ENCODE measurements around the gene SLC35B2.

The SLC35B2 gene

DNA sequence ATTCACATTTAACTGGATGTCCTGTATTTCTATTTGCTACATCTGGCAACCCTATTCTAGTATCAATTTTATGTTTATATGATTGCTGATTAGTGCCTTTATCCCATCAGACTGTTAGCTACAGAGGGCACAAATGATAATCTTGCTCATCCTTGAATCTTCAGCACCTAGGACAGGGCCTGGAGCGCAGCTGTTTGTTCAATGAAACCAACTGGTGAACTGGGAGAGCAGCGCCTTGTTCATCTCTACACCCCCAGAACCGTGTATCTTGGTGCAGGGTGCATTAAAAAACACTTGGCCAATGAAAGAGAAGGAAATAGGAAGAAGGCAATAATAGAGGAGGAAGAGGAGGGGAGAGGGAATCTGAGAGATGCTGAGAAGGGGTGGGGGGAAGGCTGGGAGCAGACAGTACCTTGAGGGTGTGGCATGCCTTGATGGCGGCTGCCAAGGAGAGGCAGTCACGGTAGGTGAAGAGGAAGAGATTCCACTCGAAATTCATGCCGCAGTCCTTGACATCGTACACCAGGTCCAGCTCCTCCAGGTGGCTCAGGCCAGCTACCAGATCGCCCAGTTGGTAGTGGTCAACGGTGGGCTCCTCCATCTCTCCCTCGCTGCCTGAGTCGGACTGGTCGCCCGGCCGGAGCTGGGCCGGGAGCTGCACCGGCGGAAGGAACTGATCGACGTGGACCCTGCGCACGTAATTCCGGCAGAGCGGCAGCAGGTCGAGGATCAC, 28.4 kb upstream of the SLC35B2 start:
- DNase-seq = peak; percentile 38

DNA sequence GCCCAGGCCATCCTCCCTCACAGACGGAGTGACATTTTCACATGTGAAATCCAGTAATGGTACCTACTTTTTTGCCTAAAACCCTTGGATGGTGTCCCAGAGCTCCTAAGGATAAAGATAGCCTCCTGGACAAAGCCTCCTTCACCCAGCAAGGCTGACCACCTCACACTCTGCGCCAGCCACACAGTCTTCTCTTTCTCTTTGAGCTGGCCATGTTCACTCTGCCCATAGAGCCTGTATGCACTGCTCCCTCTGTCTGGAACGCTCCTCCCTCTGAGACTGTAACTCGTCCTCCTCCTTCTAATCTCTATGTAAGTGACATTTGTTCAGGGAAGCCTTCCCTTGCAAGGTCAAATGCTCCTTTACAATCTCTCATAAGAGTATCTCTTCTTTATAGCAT, 27.5 kb upstream of the SLC35B2 start:
- no peak for DNase-seq

DNA sequence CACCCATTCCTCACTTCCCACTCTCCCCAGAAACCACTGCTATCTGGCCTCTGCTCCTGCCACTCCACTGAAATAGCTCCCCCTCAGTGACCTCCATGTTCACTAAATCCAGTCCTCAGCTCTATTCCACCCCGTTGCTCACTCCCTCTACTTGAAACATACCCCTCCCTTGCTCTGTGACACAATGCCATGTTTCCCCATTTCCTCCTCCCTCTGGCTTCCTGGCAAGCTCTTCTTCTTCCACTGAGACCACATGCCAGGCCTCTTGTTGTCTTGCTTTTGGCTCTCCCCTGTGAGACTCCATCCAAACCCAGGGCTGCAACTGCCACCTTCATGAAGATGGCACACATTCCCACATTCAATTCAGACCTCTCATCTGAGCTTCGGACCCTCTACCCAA, 26.8 kb upstream of the SLC35B2 start:
- no peak for DNase-seq

DNA sequence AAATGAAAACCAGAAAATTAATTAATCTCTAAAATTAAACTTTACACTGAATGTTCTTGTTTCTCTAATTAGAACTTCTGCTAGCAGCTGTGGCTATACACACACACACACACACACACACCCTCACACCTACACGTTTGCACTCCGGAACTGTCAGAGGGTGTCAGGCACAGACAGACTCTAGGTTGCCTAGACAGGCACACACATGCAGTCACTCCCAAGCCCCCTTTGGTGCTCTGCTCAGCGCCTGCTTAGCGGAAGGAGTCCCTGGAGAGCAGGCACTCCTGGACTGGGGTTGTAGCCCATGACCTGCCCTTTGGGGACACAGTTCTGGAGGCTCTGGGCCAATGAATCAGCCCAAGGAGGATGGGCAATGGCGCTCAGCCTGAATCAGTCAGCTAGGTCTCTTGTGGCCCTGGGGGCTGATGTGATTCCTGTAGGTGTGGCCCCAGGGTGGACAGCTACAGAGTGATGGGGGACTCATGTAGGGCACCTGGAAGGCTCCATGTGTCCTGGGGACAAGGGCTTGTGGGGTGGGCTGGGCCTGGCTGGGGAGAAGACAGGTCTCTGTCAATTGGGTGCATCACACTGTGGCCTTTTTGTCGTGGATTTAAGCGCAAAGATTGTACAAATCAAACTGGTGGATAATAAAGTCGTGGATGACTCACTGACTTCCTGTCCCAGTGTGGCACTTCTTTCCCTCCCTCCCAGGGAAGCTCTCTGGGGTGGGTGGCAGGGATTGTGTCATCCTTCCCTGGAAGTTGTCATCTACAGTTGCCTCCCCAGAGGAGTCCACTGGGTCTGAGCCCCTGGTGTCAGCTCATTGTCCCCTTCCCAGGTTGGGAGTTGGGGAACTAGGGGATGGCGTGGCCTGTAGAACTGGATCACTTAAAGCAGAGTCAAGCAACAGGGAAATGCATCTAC, 21.7 kb upstream of the SLC35B2 start:
- DNase-seq = no peak

DNA sequence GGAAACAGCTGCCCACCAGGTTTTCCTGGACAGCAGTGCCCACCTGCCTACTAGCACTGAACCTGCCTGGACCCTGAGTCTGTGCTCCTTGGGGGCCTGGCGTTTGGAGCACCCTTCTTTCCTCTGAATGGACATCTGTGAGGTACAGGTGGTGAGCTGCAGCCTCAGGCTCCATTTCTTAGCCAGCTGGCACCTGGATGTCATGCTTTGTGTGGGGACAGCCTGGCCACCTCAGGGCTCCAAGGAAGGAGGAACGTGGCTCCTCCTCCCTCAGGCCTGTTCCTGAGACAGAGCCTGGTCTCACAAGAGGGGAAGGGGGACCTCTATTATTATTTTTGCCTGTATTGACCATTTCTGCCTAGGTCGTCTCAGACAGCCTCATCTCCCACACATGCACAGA, 21.0 kb upstream of the SLC35B2 start:
- DNase-seq = no peak

DNA sequence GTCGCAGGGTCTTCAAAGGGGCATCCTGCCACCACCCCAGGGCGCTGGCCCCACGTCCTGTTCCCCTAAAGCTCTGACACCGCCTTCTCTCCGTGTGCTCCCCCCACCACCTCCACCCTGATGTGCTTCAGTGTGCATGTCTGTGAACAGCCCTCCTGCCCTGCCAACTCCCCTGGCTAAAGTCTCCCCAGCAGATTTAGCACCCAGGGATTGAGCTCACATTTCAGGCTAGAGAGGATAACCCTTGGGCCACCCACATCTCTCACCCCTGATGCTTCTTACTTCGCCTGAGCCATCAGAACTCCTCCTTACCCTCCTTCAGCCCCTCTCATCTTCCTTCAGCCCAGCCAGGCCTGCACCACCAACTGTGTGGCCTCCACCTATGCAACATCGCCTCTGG, 20.4 kb upstream of the SLC35B2 start:
- DNase-seq = no peak

DNA sequence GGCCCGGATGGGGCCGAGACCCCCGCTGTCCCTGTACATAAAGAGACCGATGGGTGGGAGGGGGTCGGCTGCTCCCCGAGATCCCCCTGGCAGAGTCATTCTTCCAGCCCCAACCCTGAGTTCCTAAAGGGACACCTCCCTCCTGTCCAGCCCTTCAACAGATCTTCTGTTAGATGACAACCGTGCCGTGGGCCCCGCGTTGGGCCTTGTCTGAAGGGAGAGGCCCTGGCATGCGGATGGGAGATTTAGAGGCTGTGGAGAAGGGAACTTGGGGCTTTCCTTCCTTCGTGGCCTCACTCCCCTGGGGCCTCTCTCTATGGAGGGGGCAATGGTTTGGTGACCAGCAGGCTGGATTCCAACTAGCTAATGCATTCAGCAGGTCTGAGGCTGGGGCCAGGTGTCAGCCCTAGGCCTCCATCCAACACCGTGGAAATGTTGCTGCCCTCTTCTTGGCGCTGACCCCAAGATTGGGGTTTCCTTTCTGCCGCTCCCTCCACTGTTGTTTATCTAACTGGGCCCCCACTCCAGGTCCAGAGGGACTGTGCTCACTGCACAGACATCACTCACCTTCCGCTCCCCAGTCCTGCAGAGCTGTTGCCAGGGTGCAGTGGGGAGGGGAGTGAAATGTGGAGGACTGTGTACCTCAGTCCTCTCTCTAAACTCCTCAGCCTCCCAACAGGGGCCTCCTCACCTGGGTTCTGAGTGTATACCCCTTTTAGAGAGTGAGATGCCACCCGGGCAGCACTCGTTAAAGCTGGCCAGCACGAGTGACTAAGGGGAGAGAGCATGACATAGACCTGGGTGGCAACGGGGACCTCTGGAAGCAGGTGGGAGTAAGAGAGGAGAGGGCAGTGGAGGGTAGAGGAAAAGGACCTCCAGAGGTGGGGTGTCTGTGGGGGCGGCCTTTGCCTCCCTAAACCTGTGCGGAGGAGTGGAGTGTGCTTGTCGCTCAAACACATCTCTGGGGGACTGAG, 19.6 kb upstream of the SLC35B2 start:
- no peak for DNase-seq

DNA sequence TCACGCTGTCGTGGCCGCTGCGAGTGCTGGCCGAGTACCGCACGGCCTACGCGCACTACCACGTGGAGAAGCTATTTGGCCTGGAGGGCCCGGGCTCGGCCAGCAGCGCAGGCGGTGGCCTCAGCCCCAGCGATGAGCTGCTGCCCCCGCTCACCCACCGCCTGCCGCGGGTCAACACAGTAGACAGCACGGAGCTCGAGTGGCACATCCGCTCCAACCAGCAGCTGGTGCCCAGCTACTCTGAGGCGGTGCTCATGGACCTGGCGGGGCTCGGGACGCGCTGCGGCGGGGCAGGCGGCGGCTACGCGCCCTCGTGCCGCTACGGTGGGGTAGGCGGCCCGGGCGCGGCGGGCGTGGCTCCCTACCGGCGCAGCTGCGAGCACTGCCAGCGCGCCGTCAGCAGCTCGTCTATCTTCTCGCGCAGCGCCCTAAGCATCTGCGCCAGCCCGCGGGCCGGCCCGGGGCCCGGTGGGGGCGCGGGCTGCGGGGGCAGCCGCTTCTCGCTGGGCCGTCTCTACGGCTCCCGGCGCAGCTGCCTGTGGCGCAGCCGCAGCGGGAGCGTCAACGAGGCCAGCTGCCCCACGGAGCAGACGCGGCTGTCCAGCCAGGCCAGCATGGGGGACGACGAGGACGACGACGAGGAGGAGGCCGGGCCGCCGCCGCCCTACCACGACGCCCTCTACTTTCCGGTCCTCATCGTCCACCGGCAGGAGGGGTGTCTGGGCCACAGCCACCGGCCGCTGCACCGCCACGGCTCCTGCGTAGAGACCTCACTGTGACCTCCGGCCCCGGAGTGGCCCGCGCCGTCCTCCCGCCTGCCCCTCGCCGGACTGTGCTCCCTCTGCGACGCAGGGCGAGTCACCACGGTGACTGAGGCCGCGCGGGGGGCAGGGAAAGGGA, 18.7 kb upstream of the SLC35B2 start:
- peak; percentile 30 for DNase-seq

DNA sequence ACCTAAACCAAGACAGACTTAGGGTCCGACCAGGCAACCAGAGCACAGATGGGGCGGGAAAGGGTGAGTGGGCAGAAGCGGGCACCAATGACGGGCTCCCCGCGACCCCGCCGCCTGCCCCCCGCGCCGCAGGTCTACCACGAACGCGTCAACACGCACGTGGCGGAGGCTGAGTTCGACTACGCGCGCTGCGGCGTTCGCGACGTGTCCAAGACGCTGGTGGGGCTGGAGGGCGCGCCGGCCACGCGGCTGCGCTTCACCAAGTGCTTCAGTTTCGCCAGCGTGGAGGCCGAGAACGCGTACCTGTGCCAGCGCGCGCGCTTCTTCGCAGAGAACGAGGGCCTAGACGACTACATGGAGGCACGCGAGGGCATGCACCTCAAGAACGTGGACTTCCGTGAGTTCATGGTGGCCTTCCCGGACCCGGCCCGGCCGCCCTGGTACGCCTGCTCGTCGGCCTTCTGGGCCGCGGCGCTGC, 18.0 kb upstream of the SLC35B2 start:
- no peak for DNase-seq

DNA sequence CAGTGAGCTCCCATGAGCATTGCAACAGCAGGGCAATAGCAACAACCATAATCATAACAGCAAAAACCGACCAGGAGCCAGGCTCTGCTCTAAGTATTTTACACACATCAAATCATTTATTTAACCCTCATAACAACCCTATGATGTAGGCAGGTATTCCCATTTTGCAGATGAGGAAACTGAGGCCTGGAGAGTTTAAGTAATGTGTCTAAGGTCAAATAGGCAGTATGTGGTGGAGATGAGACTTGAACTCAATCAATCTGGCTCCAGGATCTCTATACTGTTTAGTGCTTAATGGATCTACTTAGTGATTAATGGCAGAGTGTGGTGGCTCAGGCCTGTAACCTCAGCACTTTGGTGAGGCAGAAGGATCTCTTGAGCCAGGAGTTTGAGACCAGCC, 16.3 kb upstream of the SLC35B2 start:
- no peak for DNase-seq

DNA sequence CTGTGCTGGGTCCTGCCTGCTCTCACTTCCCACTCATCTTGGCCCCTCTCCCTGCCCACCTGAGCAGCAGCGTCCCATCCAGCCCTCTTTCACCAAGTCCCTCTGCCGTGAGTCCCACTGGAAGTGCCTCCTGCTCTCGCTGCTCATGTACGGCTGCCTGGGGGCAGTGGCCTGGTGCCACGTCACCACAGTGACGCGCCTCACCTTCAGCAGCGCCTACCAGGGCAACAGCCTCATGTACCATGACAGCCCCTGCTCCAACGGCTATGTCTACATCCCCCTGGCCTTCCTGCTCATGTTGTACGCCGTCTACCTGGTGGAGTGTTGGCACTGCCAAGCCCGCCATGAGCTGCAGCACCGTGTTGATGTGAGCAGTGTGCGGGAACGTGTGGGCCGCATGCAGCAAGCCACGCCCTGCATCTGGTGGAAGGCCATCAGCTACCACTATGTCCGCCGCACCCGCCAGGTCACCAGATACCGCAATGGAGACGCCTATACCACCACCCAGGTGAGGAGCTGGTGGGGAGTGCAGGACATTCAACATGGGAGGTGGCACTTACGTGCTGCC, 15.8 kb upstream of the SLC35B2 start:
- DNase-seq = no peak

DNA sequence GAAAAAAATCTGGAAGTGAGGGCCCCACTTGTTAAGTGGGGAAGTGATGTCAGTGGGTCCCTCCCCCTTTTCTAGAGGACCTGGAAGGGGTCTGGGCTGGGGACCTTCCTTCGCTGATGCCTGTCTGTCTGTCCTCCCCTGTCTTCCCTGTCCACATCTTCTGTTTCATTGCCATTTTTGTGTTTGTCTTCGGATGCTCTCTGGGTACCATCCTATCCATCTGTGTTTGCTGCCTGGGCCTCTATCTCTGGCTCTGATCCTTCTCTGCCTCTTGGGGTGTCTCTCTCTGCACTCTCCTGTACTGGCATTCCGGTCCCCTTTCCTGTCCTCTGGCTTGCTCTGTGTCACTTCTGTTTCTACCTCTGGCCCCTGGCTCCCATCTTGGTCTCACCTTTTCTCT, 15.2 kb upstream of the SLC35B2 start:
- no peak for DNase-seq

DNA sequence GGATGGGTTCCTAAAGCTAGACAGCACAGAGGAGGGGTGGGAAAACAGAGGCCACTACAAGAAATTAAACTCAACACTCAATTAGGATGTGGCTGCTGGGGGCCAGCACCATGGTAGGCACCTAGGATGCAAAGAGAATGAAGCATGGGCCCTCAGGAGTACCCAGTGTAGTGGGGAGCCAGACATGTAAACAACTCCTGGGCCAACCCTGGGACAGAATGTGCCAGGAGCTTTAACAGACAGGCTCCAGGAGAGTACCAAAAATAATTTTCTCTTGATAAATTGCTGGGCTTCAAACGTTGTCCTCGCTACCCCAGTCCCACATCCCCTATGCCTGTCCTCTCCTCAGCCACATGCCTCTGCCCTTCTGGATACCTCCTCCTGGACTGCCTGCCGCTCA, 14.6 kb upstream of the SLC35B2 start:
- DNase-seq = no peak

DNA sequence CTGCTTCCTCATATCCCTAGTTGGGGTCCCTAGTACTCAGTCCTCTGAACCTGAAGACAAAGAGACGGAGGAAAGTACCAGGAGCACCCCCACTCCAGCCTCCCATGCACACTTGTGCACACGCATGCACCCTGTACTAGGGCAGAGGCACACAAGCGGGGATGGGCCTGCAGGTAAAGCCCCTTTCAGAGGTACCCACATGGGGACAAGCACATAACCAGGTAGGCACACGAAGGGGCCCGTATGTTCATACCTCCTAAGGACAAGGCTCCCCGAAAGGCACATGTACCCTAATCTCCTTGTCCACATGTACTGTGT, 14.0 kb upstream of the SLC35B2 start:
- DNase-seq = no peak

DNA sequence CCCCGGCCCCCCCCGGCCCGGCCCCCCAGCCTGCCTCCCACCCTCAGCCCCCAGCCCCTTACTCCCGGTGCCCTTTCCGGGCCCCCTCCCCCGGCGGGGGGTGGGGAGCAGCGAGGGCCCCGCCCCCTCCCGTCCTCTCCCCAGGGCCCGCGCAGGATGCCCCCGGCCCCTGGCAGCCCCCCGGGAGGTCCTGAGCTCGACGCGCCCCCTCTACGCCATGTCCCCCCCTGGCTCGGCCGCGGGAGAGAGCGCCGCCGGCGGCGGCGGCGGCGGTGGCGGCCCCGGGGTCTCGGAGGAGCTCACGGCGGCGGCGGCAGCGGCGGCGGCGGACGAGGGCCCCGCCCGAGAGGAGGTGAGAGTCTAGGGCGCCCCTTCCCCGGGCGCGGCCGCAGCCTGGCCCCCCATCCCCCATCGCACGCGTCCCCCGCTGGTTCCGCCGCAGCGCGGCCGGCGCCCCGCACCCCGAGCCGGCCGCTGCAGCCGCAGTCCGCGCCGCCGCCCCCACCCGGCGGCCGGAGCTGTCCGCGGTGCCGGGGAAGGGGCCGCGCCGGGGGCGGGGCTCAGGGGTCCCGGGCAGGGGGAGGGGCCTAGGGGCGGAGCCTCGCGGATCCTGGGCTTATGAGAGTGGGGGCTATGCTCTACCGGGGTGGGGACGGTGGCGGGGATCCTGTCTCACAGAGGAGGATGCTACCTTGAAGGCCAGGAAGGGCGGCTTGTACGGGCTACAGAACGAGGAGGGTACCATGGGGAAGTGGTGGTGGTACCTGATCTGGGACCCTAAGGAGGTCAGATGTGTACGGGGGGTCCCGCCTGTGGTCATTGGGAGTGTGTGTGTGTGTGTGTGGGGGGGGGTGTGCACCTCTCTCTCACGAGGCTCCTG, 13.4 kb upstream of the SLC35B2 start:
- no peak for DNase-seq

DNA sequence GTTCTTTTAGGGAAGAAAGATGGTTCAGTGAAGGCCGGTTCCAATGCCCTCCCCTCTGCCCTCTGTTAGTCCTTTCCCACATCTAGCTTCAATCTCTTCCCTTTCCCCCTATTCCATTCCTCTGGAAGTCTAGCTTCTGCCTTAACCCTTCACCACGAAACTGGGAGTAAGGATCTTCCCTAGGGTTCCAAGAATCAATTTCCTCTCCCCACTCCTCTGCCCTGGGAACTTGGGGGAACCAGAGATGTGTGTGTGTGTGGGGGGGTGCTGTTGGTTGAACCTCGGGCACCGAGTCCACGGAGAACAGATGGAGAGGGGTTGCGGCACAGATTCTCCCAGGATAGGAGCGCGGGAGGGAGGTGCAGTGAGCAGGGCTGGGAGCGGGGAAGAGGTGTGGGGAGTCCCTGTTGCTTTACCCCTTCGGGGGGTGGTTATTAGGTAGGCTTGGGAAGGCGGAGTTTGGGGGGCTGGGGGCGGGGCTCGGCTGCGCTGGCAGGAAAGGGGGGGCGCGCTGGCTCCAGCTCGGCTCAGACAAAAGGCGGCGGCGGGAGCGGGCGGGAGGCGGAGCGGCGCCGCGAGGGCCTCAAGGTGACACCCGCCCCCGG, 12.7 kb upstream of the SLC35B2 start, which contains the start of gene TMEM151B:
TSS of gene TMEM151B (plus strand) at position 530 of the 605 bp plus-strand sequence. CDS start 293 bp downstream, outside the sequence.
- DNase-seq = no peak

DNA sequence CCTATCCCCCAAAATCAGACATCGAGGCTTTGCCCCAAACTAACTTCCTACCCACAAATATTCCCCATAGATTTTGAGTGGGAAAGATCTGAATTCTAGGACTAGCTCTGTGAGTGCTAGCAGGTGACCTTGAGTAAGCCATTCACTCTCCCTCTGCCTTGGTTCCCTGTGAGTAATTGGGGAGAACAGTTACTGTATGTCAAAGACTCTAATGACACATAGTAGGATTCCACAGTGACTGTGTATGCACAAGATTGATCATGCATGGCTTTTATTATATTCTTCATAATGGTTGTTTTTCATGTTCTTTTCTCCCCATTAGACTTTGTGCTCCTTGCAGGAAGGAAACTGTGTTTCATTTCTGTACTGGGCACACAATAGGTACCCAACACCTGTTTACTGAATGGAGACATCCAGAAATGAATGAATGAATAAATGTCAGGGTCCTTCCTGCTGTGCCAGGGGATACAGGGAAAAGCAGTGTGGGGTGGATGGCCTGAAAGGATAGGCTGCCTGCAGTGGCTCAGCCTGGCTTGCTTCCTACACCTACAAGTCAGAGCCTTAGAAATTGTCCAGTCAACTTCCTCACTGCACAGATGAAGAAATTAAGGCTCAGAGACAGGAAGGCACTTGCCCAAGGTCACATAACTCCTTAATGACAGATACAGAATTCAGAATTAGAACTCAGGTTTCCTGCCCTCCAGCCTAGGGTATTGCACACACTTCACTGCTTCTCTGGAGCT, 12.0 kb upstream of the SLC35B2 start:
- no peak for DNase-seq

DNA sequence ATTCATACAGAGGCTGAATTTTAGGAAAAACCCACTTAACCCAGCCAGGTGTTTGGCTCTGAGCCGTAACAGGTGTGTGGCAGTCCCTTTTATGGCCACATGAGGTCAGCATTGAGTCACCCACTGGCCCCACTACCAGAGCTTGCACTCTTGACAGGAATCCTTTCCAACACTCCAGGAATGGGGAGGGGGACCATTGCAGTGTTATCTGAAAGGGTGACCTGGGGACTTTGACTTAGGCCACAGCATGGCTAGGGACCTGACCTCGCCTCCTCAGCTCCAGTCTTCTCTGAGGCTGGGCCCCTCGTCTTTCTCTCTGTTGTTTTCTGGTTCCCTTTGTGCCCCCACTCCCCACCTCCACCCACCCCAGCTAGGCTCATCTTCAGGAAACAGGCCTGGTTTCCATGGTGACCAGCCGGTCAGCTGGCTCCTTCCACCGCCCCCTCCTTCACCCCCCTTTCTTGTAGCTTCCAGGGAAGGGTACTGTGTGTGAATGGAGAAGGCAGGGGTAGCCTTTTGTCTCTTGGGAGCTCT, 10.8 kb upstream of the SLC35B2 start:
- DNase-seq = peak; percentile 55

DNA sequence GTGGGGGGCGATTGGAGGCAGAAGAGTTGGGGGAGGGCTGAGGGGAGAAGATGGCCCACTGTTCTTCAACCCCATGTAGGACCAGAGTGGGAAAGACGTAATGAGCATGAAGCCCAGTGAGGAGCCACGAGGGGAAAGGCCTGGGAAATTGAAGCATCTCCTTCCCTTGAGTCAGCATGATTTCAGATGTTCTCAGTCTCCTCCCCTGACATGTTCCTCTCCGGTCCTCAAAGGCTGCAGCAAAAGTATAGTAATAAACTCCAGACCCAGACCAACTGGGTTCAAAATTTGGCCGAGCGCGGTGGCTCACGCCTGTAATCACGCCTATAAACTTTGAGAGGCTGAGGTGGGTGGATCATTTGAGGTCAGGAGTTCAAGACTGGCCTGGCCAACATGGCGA, 9.9 kb upstream of the SLC35B2 start:
- DNase-seq = no peak

Data from hematopoietic multipotent progenitor cell treated with erythropoietin and hydrocortisone succinate and interleukin-3 and kit ligand, for 8 days (in vitro differentiated cells).